Activated CD4-positive, alpha-beta T cell treated with anti-CD3 and anti-CD28 coated beads for 1 hour (primary cell): ENCODE measurements around the gene ATP9A.
"Not testable (repeated sequence)": the region's sequence is repeated elsewhere in the genome, so short reads cannot be mapped to it uniquely, and the experiment has no call there.

ENCODE experiments used
- DNase-seq: peaks from one replicate; pipeline ENCODE4 v3.0.0-alpha.2; 2020

The ATP9A gene

DNA sequence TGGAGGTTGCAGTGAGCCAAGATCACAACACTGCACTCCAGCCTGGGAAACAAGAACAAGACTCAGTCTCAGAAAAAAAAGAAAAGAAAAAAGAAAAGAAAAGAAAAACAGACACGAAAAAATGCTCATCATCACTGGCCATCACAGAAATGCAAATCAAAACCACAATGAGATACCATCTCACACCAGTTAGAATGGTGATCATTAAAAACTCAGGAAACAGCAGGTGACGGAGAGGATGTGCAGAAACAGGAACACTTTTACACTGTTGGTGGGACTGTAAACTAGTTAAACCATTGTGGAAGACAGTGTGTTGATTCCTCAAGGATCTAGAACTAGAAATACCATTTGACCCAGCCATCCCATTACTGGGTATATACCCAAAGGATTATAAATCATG, 82.7 kb downstream of the ATP9A start:
- not testable (repeated sequence) for DNase-seq

DNA sequence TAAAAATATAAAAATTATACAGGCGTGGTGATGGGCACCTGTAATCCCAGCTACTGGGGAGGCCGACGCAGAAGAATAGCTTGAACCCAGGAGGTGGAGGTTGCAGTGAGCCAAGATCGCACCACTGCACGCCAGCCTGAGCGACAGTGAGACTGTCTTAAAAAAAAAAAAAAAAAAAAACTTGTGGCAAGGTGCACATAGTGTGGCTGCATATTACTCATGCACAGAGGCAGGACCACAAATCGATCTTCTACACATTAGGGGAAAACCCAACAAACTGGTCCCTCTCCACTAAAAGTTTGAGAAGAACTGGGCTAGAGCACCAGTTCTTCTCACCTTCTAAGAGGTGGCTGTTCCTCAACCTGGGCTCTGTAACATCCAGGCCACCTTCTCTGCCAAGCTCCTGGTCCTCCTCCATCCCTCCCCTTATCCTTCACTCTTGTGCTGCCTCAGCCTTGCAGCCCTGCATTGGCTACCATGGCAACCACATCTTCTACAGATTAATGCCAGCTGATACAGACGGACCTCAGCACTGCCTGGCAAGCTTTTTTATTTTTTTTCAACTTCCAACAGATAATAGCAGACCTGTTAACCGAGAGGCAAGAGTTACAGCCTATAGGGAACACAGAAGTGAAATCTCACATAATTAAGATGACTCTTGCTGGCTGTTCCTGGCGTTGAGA, 88.0 kb downstream of the ATP9A start:
- no peak for DNase-seq

- DNase-seq, result no peak
Measured at GRCh38 chr20:51679254-51679921, 88.8 kb downstream of the ATP9A start.

- DNase-seq, result no peak
Measured at GRCh38 chr20:51678026-51678697, 90.0 kb downstream of the ATP9A start.

- DNase-seq, result no peak
Measured at GRCh38 chr20:51668947-51669346, 99.2 kb downstream of the ATP9A start.

GRCh38 chr20:51668515-51668914, 99.7 kb downstream of the ATP9A start:
- no peak for DNase-seq

DNA sequence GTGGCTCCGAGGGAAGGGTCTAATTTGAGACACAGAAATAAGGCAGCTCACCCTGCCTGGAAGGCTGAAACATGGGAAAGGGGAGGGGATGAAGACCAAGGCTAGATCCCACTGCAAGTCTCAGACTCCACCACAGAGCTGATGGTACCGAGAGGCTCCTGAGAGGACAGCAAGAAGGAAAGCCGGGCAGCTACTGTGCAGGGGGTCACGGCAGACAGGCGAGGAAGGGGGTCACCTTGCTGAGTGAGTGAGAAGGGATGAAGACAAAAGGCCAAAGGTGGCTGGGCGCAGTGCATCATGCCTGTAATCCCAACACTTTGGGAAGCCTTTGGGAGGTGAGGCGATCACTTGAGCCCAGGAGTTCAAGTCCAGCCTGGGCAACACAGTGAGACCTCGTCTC, 100.7 kb downstream of the ATP9A start:
- DNase-seq, result no peak

GRCh38 chr20:51667002-51667408, 101.2 kb downstream of the ATP9A start:
- DNase-seq, result no peak

GRCh38 chr20:51666126-51666525, 102.1 kb downstream of the ATP9A start:
- DNase-seq, result no peak

- DNase-seq, result no peak
Measured at GRCh38 chr20:51665543-51666118, 102.6 kb downstream of the ATP9A start.

- DNase-seq, result peak; percentile 13
Measured at GRCh38 chr20:51661609-51662178, 106.5 kb downstream of the ATP9A start.

- DNase-seq, result no peak
Measured at GRCh38 chr20:51660672-51661608, 107.2 kb downstream of the ATP9A start.

DNA sequence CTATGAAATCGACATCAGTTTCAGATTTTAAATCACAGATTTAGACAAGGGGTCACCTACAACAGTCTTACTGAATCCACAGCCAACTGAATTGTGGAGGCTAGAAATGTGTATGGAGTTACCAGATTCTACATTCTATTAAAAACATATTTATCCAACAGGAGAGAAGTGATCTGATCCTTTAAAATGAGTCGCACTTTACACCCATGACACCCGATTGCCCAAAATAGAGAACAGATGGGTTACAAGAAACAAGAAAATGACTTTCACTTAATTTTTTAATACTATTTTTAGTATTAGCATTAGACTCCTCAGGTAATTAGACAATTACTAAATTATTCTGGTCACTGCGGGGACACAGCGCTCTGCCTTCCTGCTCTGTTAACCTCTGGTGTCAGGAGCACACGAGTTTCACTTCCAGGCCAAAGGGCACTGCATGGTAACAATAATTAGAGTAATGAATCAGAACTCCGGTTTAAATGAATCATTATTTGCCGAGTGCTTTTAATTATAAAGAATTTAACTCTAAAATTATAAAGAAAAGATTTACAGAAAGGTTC, 108.6 kb downstream of the ATP9A start:
- no peak for DNase-seq

DNA sequence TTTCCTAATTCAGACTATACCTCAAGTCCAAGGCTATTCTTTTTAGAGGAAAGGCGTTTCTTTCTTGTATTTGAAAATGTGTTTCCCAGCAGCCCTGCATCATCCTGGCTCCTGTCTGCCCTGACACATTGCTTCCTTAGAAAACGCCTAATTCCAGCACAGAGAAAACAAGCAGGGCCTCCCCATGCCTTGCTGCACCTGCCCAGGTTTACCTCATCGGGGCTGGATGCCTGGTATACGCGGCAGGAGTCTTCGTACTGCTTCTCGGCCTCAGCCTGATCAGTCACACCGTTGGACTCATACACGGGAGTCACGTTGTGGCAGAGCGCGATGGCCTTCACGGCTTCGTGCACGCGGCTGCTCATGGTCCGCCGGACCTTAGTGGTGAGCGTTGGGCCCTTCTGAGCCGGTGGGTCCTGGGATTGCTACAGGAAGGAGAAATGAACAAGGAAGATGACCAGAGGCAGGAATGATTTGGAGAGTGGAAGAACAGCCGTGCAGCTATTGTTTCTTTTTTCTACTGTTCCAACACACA, 111.4 kb downstream of the ATP9A start:
- DNase-seq, result no peak

GRCh38 chr20:51656089-51656488, 112.1 kb downstream of the ATP9A start:
- not testable (repeated sequence) for DNase-seq

DNA sequence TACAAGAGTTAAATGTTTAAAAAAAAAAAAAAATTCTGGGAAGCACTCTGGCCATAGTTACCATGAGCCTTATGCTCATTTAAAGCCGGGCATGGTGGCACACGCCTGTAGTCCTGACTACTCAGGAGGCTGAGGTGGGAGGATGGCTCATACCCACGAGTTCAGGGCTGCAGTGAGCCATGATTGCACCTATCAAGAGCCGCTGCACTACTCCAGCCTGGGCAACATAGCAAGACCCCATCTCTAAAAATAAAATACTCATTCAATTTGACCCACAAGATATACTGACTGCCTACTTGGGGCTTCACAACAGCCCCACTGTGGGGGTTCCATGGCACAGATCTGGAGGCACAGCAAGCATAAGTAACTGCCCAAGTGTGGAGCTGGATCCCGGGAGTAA, 113.7 kb downstream of the ATP9A start:
- DNase-seq, result no peak

DNA sequence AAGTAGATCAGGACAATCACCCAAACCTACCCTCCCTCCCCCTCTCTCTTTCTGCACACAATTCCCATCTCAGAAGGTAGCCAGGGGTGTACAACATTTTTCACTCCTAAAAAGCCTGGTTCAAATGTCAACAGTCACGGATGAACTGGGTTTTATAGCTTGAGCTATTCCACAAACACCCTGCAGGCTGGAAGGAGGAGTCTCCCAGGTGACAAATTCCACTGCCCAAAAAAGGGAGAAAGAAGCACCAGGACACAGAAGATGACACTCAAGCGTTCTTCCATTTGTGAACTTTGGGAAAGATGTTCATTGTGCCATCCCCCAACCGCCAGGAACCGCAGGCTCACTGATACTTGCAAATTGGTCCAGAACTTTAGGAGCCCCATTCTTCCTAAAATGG, 114.1 kb downstream of the ATP9A start:
- no peak for DNase-seq

GRCh38 chr20:51653226-51653625, 115.0 kb downstream of the ATP9A start:
- DNase-seq, result no peak

DNA sequence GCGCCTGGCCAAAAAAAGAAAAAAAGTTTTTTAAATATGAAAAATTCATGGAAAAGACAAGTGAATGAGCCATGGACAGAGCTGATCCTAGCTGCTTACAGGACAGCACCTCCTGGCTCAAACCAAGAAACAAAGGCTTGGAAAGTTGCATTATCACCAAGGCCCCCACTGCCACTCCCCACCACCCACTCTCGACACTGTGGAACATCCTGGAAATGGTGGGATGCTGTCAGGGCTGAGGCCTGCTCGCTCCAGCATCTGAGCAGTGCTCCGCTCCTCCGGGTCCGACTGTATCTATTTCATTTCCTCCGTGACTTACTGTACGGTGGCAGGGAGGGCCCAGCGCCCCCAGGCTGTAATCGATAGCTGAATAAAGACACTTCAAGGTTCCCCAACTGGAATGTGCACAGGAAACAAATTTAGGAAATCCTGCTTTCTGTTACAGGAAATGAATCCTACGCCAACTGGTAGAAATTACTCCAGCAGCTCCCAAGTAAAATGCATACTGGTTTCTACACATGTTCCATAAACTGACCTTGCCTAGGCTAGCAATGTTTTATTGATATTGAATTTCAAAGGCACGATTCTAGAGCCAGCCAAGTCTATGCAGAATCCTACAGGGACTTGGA, 116.2 kb downstream of the ATP9A start:
- DNase-seq, result no peak

DNA sequence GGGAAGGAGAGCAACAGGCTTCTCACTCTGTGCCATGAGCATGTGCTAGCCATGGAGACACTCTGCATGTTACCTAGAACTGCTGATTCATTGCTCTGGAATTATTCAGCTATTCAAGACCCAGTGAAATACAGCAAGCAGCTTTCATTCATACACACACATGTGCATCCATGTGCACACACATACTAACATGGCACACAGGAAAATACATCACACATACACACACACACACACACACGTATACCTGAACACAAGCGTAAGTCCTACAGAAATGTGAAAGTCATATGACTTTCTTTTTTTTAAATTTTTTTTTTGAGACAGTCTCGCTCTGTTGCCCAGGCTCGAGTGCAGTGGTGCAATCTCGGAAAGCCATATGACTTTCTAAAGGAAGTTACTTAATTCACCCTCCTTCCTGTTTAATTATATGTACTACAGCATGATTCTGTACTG, 117.5 kb downstream of the ATP9A start:
- DNase-seq, result no peak

DNA sequence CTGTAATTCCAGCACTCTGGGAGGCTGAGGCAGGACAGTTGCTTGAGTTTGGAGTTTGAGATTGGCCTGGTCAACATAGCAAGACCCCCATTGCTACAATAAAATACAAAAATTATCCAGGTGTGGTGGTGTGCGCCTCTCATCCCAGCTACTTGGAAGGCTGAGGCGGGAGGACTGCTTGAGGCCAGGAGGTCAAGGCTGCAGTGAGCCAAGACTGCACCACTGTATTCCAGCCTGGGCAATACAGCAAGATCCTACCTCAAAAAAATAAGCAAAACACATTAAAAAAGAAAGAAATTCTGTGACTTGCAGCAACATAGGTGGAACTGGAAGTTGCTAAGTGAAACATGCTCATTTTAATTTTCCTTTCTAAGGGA, 119.6 kb downstream of the ATP9A start:
- DNase-seq, result no peak
